Stimulated activated naive CD8-positive, alpha-beta T cell treated with anti-CD3 and anti-CD28 coated beads, Interleukin-15, Interleukin-2, amounts not matched to agents 100 ng/mL and 50 ng/mL, for 24 hours (primary cell): Measurements from ENCODE around the gene GLTP.
"Not testable (repeated sequence)": the region's sequence is repeated elsewhere in the genome, so short reads cannot be mapped to it uniquely, and the experiment has no call there.

ENCODE experiments used
- H3K27ac Mint-ChIP-seq: one replicate; pipeline ENCODE4 v1.8.0; 2021; ENCODE audit warnings: mild to moderate bottlenecking, mixed read lengths
- H3K27me3 Mint-ChIP-seq: one replicate; pipeline ENCODE4 v1.8.0; 2021; ENCODE audit warnings: mixed read lengths
- H3K36me3 Mint-ChIP-seq: one replicate; pipeline ENCODE4 v1.8.0; 2021; ENCODE audit warnings: low read depth, mixed read lengths
- H3K4me1 Mint-ChIP-seq: one replicate; pipeline ENCODE4 v1.8.0; 2021; ENCODE audit warnings: low read depth, mixed read lengths
- H3K4me3 Mint-ChIP-seq: one replicate; pipeline ENCODE4 v1.8.0; 2021; ENCODE audit warnings: mild to moderate bottlenecking, mixed read lengths
- H3K9me3 Mint-ChIP-seq: one replicate; pipeline ENCODE4 v1.8.0; 2021; ENCODE audit warnings: mixed read lengths

GLTP gene

GRCh38 chr12:109880043-109880931, at the start of gene GLTP:
Gene GLTP, minus strand, starts transcription at chr12:109880541. Its CDS starts 167 bp downstream, at chr12:109880374.
- H3K4me1 Mint-ChIP-seq = peaks cover 43% of the 10 kb centered on the region
- H3K9me3 Mint-ChIP-seq = no peaks in the 10 kb centered on the region
- peak within 1 kb of the TSS; percentile 93 for H3K27ac Mint-ChIP-seq
- no peaks in the 10 kb centered on the region for H3K27me3 Mint-ChIP-seq
- H3K36me3 Mint-ChIP-seq = no peaks in the 10 kb centered on the region
- peak within 1 kb of the TSS; percentile 93 for H3K4me3 Mint-ChIP-seq

- H3K4me3 Mint-ChIP-seq, H3K4me1 Mint-ChIP-seq, H3K9me3 Mint-ChIP-seq, H3K27me3 Mint-ChIP-seq, H3K27ac Mint-ChIP-seq: not testable (repeated sequence)
- peaks cover 44% of the 10 kb centered on the region for H3K36me3 Mint-ChIP-seq
These were observed 49.0 kb upstream of the GLTP start for GRCh38 chr12:109929326-109929725.

- Mint-ChIP-seq H3K27ac (no peak overlapping the region), H3K4me3 (no peak overlapping the region), H3K4me1 (no peaks in the 10 kb centered on the region), H3K9me3 (no peaks in the 10 kb centered on the region), H3K36me3 (peaks cover 36% of the 10 kb centered on the region), H3K27me3 (no peaks in the 10 kb centered on the region)
These were observed 47.8 kb upstream of the GLTP start for GRCh38 chr12:109928058-109928656.

GRCh38 chr12:109927622-109928021, 47.3 kb upstream of the GLTP start:
- Mint-ChIP-seq H3K27ac (no peak overlapping the region), H3K27me3 (no peaks in the 10 kb centered on the region)

GRCh38 chr12:109926488-109927210, 46.3 kb upstream of the GLTP start:
- peaks cover 26% of the 10 kb centered on the region for H3K36me3 Mint-ChIP-seq
- no peaks in the 10 kb centered on the region for H3K4me1 Mint-ChIP-seq
- no peaks in the 10 kb centered on the region for H3K9me3 Mint-ChIP-seq
- H3K4me3 Mint-ChIP-seq = no peak overlapping the region
- no peak overlapping the region for H3K27ac Mint-ChIP-seq
- H3K27me3 Mint-ChIP-seq = no peaks in the 10 kb centered on the region

More at GRCh38 chr12:109927622-109928021, 47.3 kb upstream of the GLTP start:
- H3K9me3 Mint-ChIP-seq = no peaks in the 10 kb centered on the region
- H3K36me3 Mint-ChIP-seq = peaks cover 32% of the 10 kb centered on the region
- no peaks in the 10 kb centered on the region for H3K4me1 Mint-ChIP-seq
- no peak overlapping the region for H3K4me3 Mint-ChIP-seq

- peaks cover 22% of the 10 kb centered on the region for H3K36me3 Mint-ChIP-seq
- H3K27me3 Mint-ChIP-seq = no peaks in the 10 kb centered on the region
- no peak overlapping the region for H3K4me3 Mint-ChIP-seq
- H3K4me1 Mint-ChIP-seq = no peaks in the 10 kb centered on the region
- no peaks in the 10 kb centered on the region for H3K9me3 Mint-ChIP-seq
- H3K27ac Mint-ChIP-seq = no peak overlapping the region
These were observed 45.7 kb upstream of the GLTP start for GRCh38 chr12:109926016-109926415.

GRCh38 chr12:109925185-109925840, 45.0 kb upstream of the GLTP start:
- Mint-ChIP-seq H3K27ac (no peak overlapping the region), H3K4me1 (no peaks in the 10 kb centered on the region), H3K9me3 (no peaks in the 10 kb centered on the region), H3K36me3 (peaks cover 27% of the 10 kb centered on the region), H3K27me3 (no peaks in the 10 kb centered on the region), H3K4me3 (no peak overlapping the region)

GRCh38 chr12:109923481-109924245, 43.3 kb upstream of the GLTP start:
- H3K27ac Mint-ChIP-seq = no peak overlapping the region
- H3K36me3 Mint-ChIP-seq = peaks cover 43% of the 10 kb centered on the region
- H3K4me3 Mint-ChIP-seq = no peak overlapping the region
- H3K27me3 Mint-ChIP-seq = no peaks in the 10 kb centered on the region
- no peaks in the 10 kb centered on the region for H3K4me1 Mint-ChIP-seq
- no peaks in the 10 kb centered on the region for H3K9me3 Mint-ChIP-seq

- Mint-ChIP-seq H3K9me3 (no peaks in the 10 kb centered on the region), H3K27ac (peak overlapping the region; percentile 24), H3K4me3 (no peak overlapping the region), H3K36me3 (peaks cover 46% of the 10 kb centered on the region), H3K4me1 (no peaks in the 10 kb centered on the region), H3K27me3 (no peaks in the 10 kb centered on the region)
These were observed 42.7 kb upstream of the GLTP start for GRCh38 chr12:109923038-109923437.

GRCh38 chr12:109921982-109922381, 41.6 kb upstream of the GLTP start:
- Mint-ChIP-seq H3K4me3 (no peak overlapping the region), H3K9me3 (no peaks in the 10 kb centered on the region), H3K36me3 (peaks cover 49% of the 10 kb centered on the region), H3K4me1 (no peaks in the 10 kb centered on the region), H3K27ac (no peak overlapping the region), H3K27me3 (no peaks in the 10 kb centered on the region)

GRCh38 chr12:109920261-109920780, 40.0 kb upstream of the GLTP start:
- H3K27me3 Mint-ChIP-seq = no peaks in the 10 kb centered on the region
- no peak overlapping the region for H3K4me3 Mint-ChIP-seq
- no peak overlapping the region for H3K27ac Mint-ChIP-seq
- H3K4me1 Mint-ChIP-seq = no peaks in the 10 kb centered on the region
- H3K9me3 Mint-ChIP-seq = no peaks in the 10 kb centered on the region
- peaks cover 64% of the 10 kb centered on the region for H3K36me3 Mint-ChIP-seq

- no peaks in the 10 kb centered on the region for H3K27me3 Mint-ChIP-seq
- no peak overlapping the region for H3K27ac Mint-ChIP-seq
These were observed 39.1 kb upstream of the GLTP start for GRCh38 chr12:109919456-109919855.

GRCh38 chr12:109916045-109916444, 35.7 kb upstream of the GLTP start:
- peaks cover 75% of the 10 kb centered on the region for H3K36me3 Mint-ChIP-seq
- no peaks in the 10 kb centered on the region for H3K4me1 Mint-ChIP-seq

More at GRCh38 chr12:109919456-109919855, 39.1 kb upstream of the GLTP start:
- Mint-ChIP-seq H3K9me3 (no peaks in the 10 kb centered on the region), H3K4me3 (no peak overlapping the region), H3K4me1 (no peaks in the 10 kb centered on the region), H3K36me3 (peaks cover 63% of the 10 kb centered on the region)

More at GRCh38 chr12:109916045-109916444, 35.7 kb upstream of the GLTP start:
- no peak overlapping the region for H3K4me3 Mint-ChIP-seq
- no peaks in the 10 kb centered on the region for H3K9me3 Mint-ChIP-seq
- H3K27ac Mint-ChIP-seq = no peak overlapping the region
- no peaks in the 10 kb centered on the region for H3K27me3 Mint-ChIP-seq
